HepG2 (cell line): ENCODE measurements around the gene WNK1. TPM values are rescaled to one million over a fixed set of nuclear protein-coding genes. Genes with fewer than 3 reads are reported as not detected.
A peak's percentile ranks its signal among the peaks of the same experiment; 100 is the strongest.
"Not testable (repeated sequence)": the region's sequence is repeated elsewhere in the genome, so short reads cannot be mapped to it uniquely, and the experiment has no call there.

Source experiments
- ATAC-seq: fragments of 200-7000 bp; cut with Tn5 transposase; 3 replicates; pipeline ENCODE4 v1.9.1; 2020; ENCODE audit warnings: mild to moderate bottlenecking, moderate library complexity
- BruUV-seq: library from RNA; stranded (reverse); fragments of 400-500 nt; replicated peaks from 2 replicates; lab custom pipeline; 2021; lab: Mats Ljungman, UMichigan
- CTCF ChIA-PET: fragments of 300-600 bp; formaldehyde crosslinking; extraction: SDS; loops from one replicate; lab custom pipeline; 2021; ENCODE audit warnings: low total read pairs, inconsistent platforms, low intra/inter-chr PET ratio; lab: Yijun Ruan, JAX
- POLR2A ChIA-PET: fragments of 350-600 bp; sonication (Branson Sonifier 250); formaldehyde crosslinking; loops from one replicate; lab custom pipeline; 2020; ENCODE audit warnings: antibody characterized with exemption, inconsistent platforms; lab: Yijun Ruan, JAX
- DNase-seq: peaks from one replicate; pipeline ENCODE4 v3.0.0-alpha.2; 2015; ENCODE audit warnings: low spot score
- FAIRE-seq: peaks from 3 replicates; lab custom pipeline; 2011; peaks lifted over from hg19 to GRCh38; lab: Jason Lieb, UNC
- H2AFZ ChIP-seq: one replicate; pipeline ENCODE4 v1.6.1; 2011; ENCODE audit warnings: low read length, inconsistent platforms
- H3K27ac ChIP-seq: fragments of 300-600 bp; 3 replicates; pipeline ENCODE4 v1.8.0; 2011; ENCODE audit warnings: mixed run types, mild to moderate bottlenecking, mixed read lengths, low read length, inconsistent platforms; ENCODE audit not compliant: insufficient read depth; ENCODE audit errors: extremely low read length
- H3K27me3 ChIP-seq, 2 experiments: fragments of 200-600 bp in 1 of 2; 2 replicates in 1 of 2; 3 replicates in 1 of 2; pipeline versions ENCODE4 v1.6.0 to v1.8.0; 2011; ENCODE audit warnings: low read length in 2 of 2, mild to moderate bottlenecking in 2 of 2, moderate library complexity in 2 of 2, inconsistent platforms in 1 of 2; ENCODE audit not compliant: insufficient read depth in 2 of 2, control insufficient read depth in 1 of 2
- H3K36me3 ChIP-seq, 2 experiments: fragments of 200-600 bp in 1 of 2; replicated peaks in 1 of 2; 2 replicates in 1 of 2; 3 replicates in 1 of 2; pipeline versions ENCODE4 v1.5.1 to v1.8.0; 2011; ENCODE audit warnings: low read length in 2 of 2, inconsistent platforms in 1 of 2; ENCODE audit not compliant: insufficient read depth in 2 of 2, control insufficient read depth in 1 of 2
- H3K4me1 ChIP-seq: 2 replicates; pipeline ENCODE4 v1.5.1; 2012; ENCODE audit warnings: low read length, inconsistent platforms; ENCODE audit not compliant: insufficient read depth
- H3K4me2 ChIP-seq: 2 replicates; pipeline ENCODE4 v1.6.0; 2011; ENCODE audit warnings: low read depth, low read length, inconsistent platforms
- H3K4me3 ChIP-seq, 3 experiments: fragments of 200-600 bp in 1 of 3; sonication (generic), shearing (Covaris generic) in 1 of 3; replicated peaks in 1 of 3; 2 replicates each; pipeline ENCODE4 v1.5.1; 2011 to 2016; ENCODE audit warnings: low read length in 3 of 3, inconsistent platforms in 2 of 3, low read depth in 2 of 3, mild to moderate bottlenecking in 2 of 3, control low read depth in 1 of 3, mixed read lengths in 1 of 3; ENCODE audit not compliant: insufficient read depth in 1 of 3
- H3K79me2 ChIP-seq: one replicate; pipeline ENCODE4 v1.6.1; 2011; ENCODE audit warnings: low read length, inconsistent platforms; ENCODE audit not compliant: insufficient read depth
- H3K9ac ChIP-seq: 2 replicates; pipeline ENCODE4 v1.6.0; 2011; ENCODE audit warnings: mild to moderate bottlenecking, low read depth, low read length, inconsistent platforms; ENCODE audit not compliant: insufficient read depth
- H3K9me3 ChIP-seq: 2 replicates; pipeline ENCODE4 v1.5.1; 2012; ENCODE audit warnings: mild to moderate bottlenecking, low read length
- H4K20me1 ChIP-seq: 2 replicates; pipeline ENCODE4 v1.6.0; 2011; ENCODE audit warnings: inconsistent platforms, mild to moderate bottlenecking, low read length, moderate library complexity; ENCODE audit not compliant: insufficient read depth
- ARID5B ChIP-seq: IDR thresholded peaks from 2 replicates; pipeline ENCODE4 v1.4.0; 2020; ENCODE audit warnings: mild to moderate bottlenecking, missing genetic modification reagents
- ZMAT3 ChIP-seq: sonication (generic); formaldehyde crosslinking; conservative IDR thresholded peaks from 2 replicates; pipeline ENCODE4 v1.7.0; 2021; ENCODE audit warnings: missing genetic modification reagents
- ZNF121 ChIP-seq: sonication (generic); formaldehyde crosslinking; IDR thresholded peaks from 2 replicates; pipeline ENCODE4 v1.5.0; 2020; ENCODE audit warnings: mild to moderate bottlenecking, missing genetic modification reagents
- WGBS: methylation state at CpG from one replicate; pipeline ENCODE4 v1.1.6; 2017; ENCODE audit warnings: low lambda C conversion rate; 5-methylcytosine and 5-hydroxymethylcytosine counted together
- in situ Hi-C: cut with HindIII; loops from 2 replicates; pipeline ENCODE4 v1.10.0; 2017; ENCODE audit warnings: low pct_unique_long_range_greater_than_20kb; ENCODE audit not compliant: extremely low pct_ligation_motif_present
- intact Hi-C: fragments of 100-400 bp; cut with micrococcal nuclease; formaldehyde crosslinking; loops from one replicate; pipeline ENCODE4 v1.10.0; 2022; ENCODE audit not compliant: unreplicated experiment
- polyA plus RNA-seq, 8 experiments: library from polyadenylated mRNA; depleted of rRNA in 3 of 8; stranded (reverse) in 7 of 8; unstranded in 1 of 8; fragments of >200 nt; fragmentation: Illumina TruSeq in 4 of 8; extraction: Trizol in 4 of 8; gene quantifications; 2 replicates each; pipeline versions ENCODE4 v1.2.1 to v1.2.3, GENCODE V29; 2011 to 2016; ENCODE audit warnings: low read depth in 4 of 8, missing spikeins in 1 of 8, mixed read lengths in 1 of 8; ENCODE audit not compliant: insufficient read depth in 1 of 8
- total RNA-seq, 5 experiments: library from RNA; depleted of rRNA; stranded (reverse); fragments of >200 nt; fragmentation: Illumina TruSeq; extraction: Trizol; gene quantifications; 2 replicates each; pipeline ENCODE4 v1.2.3, GENCODE V29; 2016; ENCODE audit warnings: low read depth in 1 of 5
- TF ChIP-seq, protein P1 (sequence below): sonication (generic); formaldehyde crosslinking; IDR thresholded peaks from 2 replicates; pipeline ENCODE4 v1.8.0; 2022; ENCODE audit warnings: mild to moderate bottlenecking, missing genetic modification reagents
- TF ChIP-seq, protein P2 (sequence below): sonication (generic); formaldehyde crosslinking; IDR thresholded peaks from 2 replicates; pipeline ENCODE4 v1.4.0; 2020; ENCODE audit warnings: missing genetic modification reagents

WNK1 gene
- total and polyA plus RNA-seq, 2 of the 13 experiments (the other 11 are each of a cell fraction or from before 2014, with no cell fraction given) = 31.1 to 54.8 TPM

DNA sequence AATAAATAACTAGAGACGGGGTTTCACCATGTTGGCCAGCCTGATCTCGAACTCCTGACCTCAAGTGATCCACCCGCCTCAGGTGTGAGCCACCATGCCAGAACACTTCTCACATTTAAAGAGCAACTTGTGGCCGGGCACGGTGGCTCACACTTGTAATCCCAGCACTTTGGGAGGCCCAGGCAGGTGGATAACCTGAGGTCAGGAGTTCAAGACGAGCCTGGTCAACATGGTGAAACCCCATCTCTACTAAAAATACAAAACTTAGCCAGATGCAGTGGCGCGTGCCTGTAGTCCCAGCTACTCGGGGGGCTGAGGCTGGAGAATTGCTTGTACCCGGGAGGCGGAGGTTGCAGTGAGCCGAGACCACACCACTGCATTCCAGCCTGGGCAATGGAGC, 183.5 kb downstream of the WNK1 start:
- DNase-seq, H3K4me3 ChIP-seq, ATAC-seq, H3K9me3 ChIP-seq, in situ Hi-C loops, intact Hi-C loops, POLR2A ChIA-PET, H3K9ac ChIP-seq, H4K20me1 ChIP-seq, CTCF ChIA-PET, H2AFZ ChIP-seq, BruUV-seq, H3K4me2 ChIP-seq, FAIRE-seq, H3K27me3 ChIP-seq, H3K27ac ChIP-seq: not testable (repeated sequence)
- peaks cover 16% of the 10 kb centered on the region for H3K79me2 ChIP-seq
- H3K36me3 ChIP-seq = peaks cover 5 to 22% of the 10 kb centered on the region in 2 experiments; a peak in 4 of 5 replicates
- WGBS = 89% methylated on average over 11 of the region's 12 CpGs
- H3K4me1 ChIP-seq = peaks cover 19% of the 10 kb centered on the region

- intact Hi-C loops (no loop called here), in situ Hi-C loops (no loop called here)
- H3K4me1 ChIP-seq = peaks cover 19% of the 10 kb centered on the region
- no TSS peak for BruUV-seq
- CTCF ChIA-PET = no interaction called here
- no peak overlapping the region for H3K4me2 ChIP-seq
- peak; percentile 32 for DNase-seq
- 59% methylated on average over 8 of the region's 8 CpGs for WGBS
- H3K36me3 ChIP-seq = peaks cover 2 to 15% of the 10 kb centered on the region in 2 experiments; a peak in 4 of 5 replicates
- ATAC-seq = peak; percentile 68
- H3K79me2 ChIP-seq = peaks cover 16% of the 10 kb centered on the region
- FAIRE-seq = no peak
- H3K27ac ChIP-seq = peak overlapping the region; percentile 18
- H3K9me3 ChIP-seq = no peaks in the 10 kb centered on the region
- H3K9ac ChIP-seq = no peak overlapping the region
- H2AFZ ChIP-seq = no peak overlapping the region
- 0 out of 2 replicates have a peak, but pooled peaks cover 5% of the 10 kb centered on the region for H4K20me1 ChIP-seq
- H3K27me3 ChIP-seq = no peaks in the 10 kb centered on the region
- POLR2A ChIA-PET = interaction anchor here (0.8 kb wide), 1 partner anchor 13 kb away, joined by 3 read pairs; the partner anchor contains the start of gene RAD52
- no peak overlapping the region for H3K4me3 ChIP-seq
- TF ChIP-seq ZNF121 (CRISPR knock-in tag) = peak; percentile 57; the same call in 1 of the 2 replicates
- TF ChIP-seq ARID5B (CRISPR knock-in tag) = no peak
- TF ChIP-seq, protein P1, sequence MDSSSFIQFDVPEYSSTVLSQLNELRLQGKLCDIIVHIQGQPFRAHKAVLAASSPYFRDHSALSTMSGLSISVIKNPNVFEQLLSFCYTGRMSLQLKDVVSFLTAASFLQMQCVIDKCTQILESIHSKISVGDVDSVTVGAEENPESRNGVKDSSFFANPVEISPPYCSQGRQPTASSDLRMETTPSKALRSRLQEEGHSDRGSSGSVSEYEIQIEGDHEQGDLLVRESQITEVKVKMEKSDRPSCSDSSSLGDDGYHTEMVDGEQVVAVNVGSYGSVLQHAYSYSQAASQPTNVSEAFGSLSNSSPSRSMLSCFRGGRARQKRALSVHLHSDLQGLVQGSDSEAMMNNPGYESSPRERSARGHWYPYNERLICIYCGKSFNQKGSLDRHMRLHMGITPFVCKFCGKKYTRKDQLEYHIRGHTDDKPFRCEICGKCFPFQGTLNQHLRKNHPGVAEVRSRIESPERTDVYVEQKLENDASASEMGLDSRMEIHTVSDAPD (CRISPR knock-in tag) = no peak
- TF ChIP-seq, protein P2, sequence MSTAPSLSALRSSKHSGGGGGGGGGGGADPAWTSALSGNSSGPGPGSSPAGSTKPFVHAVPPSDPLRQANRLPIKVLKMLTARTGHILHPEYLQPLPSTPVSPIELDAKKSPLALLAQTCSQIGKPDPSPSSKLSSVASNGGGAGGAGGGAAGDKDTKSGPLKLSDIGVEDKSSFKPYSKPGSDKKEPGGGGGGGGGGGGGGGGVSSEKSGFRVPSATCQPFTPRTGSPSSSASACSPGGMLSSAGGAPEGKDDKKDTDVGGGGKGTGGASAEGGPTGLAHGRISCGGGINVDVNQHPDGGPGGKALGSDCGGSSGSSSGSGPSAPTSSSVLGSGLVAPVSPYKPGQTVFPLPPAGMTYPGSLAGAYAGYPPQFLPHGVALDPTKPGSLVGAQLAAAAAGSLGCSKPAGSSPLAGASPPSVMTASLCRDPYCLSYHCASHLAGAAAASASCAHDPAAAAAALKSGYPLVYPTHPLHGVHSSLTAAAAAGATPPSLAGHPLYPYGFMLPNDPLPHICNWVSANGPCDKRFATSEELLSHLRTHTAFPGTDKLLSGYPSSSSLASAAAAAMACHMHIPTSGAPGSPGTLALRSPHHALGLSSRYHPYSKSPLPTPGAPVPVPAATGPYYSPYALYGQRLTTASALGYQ = no peak
- TF ChIP-seq ZMAT3 (CRISPR knock-in tag) = no peak
Observed at GRCh38 chr12:936377-937345, 184.3 kb downstream of the WNK1 start.
